K562 (cell line): ENCODE measurements around the gene SLC12A6. TPM values are rescaled to one million over a fixed set of nuclear protein-coding genes. Genes with fewer than 3 reads are reported as not detected.

ENCODE experiments used
- ATAC-seq: fragments of 200-7000 bp; cut with Tn5 transposase; 3 replicates; pipeline ENCODE4 v1.9.1; 2020; ENCODE audit warnings: moderate library complexity
- BruUV-seq: library from RNA; stranded (reverse); fragments of 400-500 nt; replicated peaks from 2 replicates; lab custom pipeline; 2021; lab: Mats Ljungman, UMichigan
- CTCF ChIA-PET: fragments of 300-600 bp; formaldehyde crosslinking; extraction: SDS; loops from one replicate; lab custom pipeline; 2021; ENCODE audit warnings: low intra/inter-chr PET ratio; lab: Yijun Ruan, JAX
- POLR2A ChIA-PET: fragments of 300-600, 350-650 bp; sonication (Branson Sonifier 250); formaldehyde crosslinking; extraction: SDS; loops from one replicate; lab custom pipeline; 2021; ENCODE audit warnings: antibody characterized with exemption, inconsistent platforms; lab: Yijun Ruan, JAX
- DNase-seq, 4 experiments: peaks; one replicate each; pipeline versions ENCODE4 v3.0.0 to v3.0.0-alpha.2; 2011 to 2018; ENCODE audit warnings: low spot score in 3 of 4, mixed read lengths in 3 of 4; ENCODE audit errors: extremely low read depth in 1 of 4
- FAIRE-seq: peaks from 2 replicates; lab custom pipeline; 2011; peaks lifted over from hg19 to GRCh38; lab: Jason Lieb, UNC
- H2AFZ ChIP-seq: 2 replicates; pipeline ENCODE4 v1.6.0; 2011; ENCODE audit warnings: low read depth, low read length, control low read depth, inconsistent platforms
- H3K27ac ChIP-seq: fragments of 200-600 bp; 3 replicates; pipeline ENCODE4 v1.8.0; 2011; ENCODE audit warnings: low read depth, mild to moderate bottlenecking, control low read depth, inconsistent platforms, low read length, moderate library complexity, mixed read lengths; ENCODE audit errors: extremely low read depth
- H3K27me3 ChIP-seq, 2 experiments: fragments of 300-600 bp in 1 of 2; 2 replicates in 1 of 2; 3 replicates in 1 of 2; pipeline versions ENCODE4 v1.6.0 to v1.8.0; 2011; ENCODE audit warnings: inconsistent platforms in 2 of 2, low read length in 2 of 2, mild to moderate bottlenecking in 1 of 2, mixed read lengths in 1 of 2, moderate library complexity in 1 of 2; ENCODE audit not compliant: control insufficient read depth in 2 of 2, insufficient read depth in 2 of 2
- H3K36me3 ChIP-seq: fragments of 300-600 bp; 3 replicates; pipeline ENCODE4 v1.8.0; 2011; ENCODE audit warnings: mild to moderate bottlenecking, low read length, inconsistent platforms; ENCODE audit not compliant: control insufficient read depth, insufficient read depth
- H3K4me1 ChIP-seq, 2 experiments: fragments of 200-600 bp in 1 of 2; replicated peaks in 1 of 2; 2 replicates in 1 of 2; 3 replicates in 1 of 2; pipeline versions ENCODE4 v1.5.1 to v1.8.0; 2011; ENCODE audit warnings: inconsistent platforms in 2 of 2, low read length in 2 of 2, mild to moderate bottlenecking in 1 of 2, mixed read lengths in 1 of 2, moderate library complexity in 1 of 2; ENCODE audit not compliant: control insufficient read depth in 2 of 2, insufficient read depth in 2 of 2
- H3K4me2 ChIP-seq: 2 replicates; pipeline ENCODE4 v1.6.1; 2011; ENCODE audit warnings: low read length, control low read depth, inconsistent platforms, mixed read lengths; ENCODE audit not compliant: insufficient read depth
- H3K4me3 ChIP-seq: fragments of 200-600 bp; sonication (generic), shearing (Covaris generic); 2 replicates; pipeline ENCODE4 v1.5.1; 2016; ENCODE audit warnings: control low read depth, inconsistent platforms
- H3K79me2 ChIP-seq: fragments of 200-600 bp; 3 replicates; pipeline ENCODE4 v1.8.0; 2011; ENCODE audit warnings: low read length, inconsistent platforms; ENCODE audit not compliant: control insufficient read depth, insufficient read depth
- H3K9ac ChIP-seq, 2 experiments: 2 replicates each; pipeline versions ENCODE4 v1.6.0 to v1.6.1; 2011; ENCODE audit warnings: low read depth in 2 of 2, low read length in 2 of 2, control low read depth in 1 of 2, inconsistent platforms in 1 of 2, mild to moderate bottlenecking in 1 of 2, mixed read lengths in 1 of 2; ENCODE audit not compliant: insufficient read depth in 1 of 2
- H3K9me1 ChIP-seq: one replicate; pipeline ENCODE4 v1.6.0; 2011; ENCODE audit warnings: inconsistent platforms, mild to moderate bottlenecking, low read length, moderate library complexity; ENCODE audit not compliant: control insufficient read depth, insufficient read depth
- H3K9me3 ChIP-seq: replicated peaks from 2 replicates; pipeline ENCODE4 v1.5.1; 2011; ENCODE audit warnings: low read depth, low read length, inconsistent platforms; ENCODE audit not compliant: control insufficient read depth, insufficient read depth
- H4K20me1 ChIP-seq: replicated peaks from 2 replicates; pipeline ENCODE4 v1.6.1; 2011; ENCODE audit warnings: low read length, inconsistent platforms, mixed read lengths; ENCODE audit not compliant: control insufficient read depth, insufficient read depth
- ATF3 ChIP-seq, 2 experiments: fragments of 450-650 bp in 1 of 2; sonication (generic) in 1 of 2; formaldehyde crosslinking in 1 of 2; IDR thresholded peaks in 1 of 2; conservative IDR thresholded peaks in 1 of 2; 2 replicates each; pipeline versions ENCODE4 v1.6.1 to v1.8.1; 2016 to 2023; ENCODE audit warnings: mild to moderate bottlenecking in 2 of 2, moderate library complexity in 2 of 2, inconsistent platforms in 1 of 2, missing genetic modification reagents in 1 of 2
- C11orf30 ChIP-seq: fragments of 450-650 bp; IDR thresholded peaks from 2 replicates; pipeline ENCODE4 v1.6.1; 2016; ENCODE audit warnings: low read depth, mild to moderate bottlenecking
- DPF2 ChIP-seq: fragments of 450-650 bp; IDR thresholded peaks from 2 replicates; pipeline ENCODE4 v1.6.1; 2016
- MNT ChIP-seq, 2 experiments: fragments of 450-650 bp; conservative IDR thresholded peaks; 2 replicates each; pipeline ENCODE4 v1.6.1; 2017; ENCODE audit warnings: mild to moderate bottlenecking in 2 of 2, moderate library complexity in 2 of 2
- NFIX ChIP-seq: fragments of 250-450 bp; sonication (Bioruptor Pico); IDR thresholded peaks from 2 replicates; pipeline ENCODE4 v1.4.0; 2020; ENCODE audit warnings: low read depth, mild to moderate bottlenecking, moderate library complexity
- WGBS: fragments of 100-300 bp; shearing (Covaris generic); methylation state at CpG from one replicate; pipeline ENCODE4 v1.1.6; 2016; ENCODE audit warnings: low coverage, mixed read lengths; ENCODE audit not compliant: insufficient coverage; ENCODE audit errors: missing lambda C conversion rate; 5-methylcytosine and 5-hydroxymethylcytosine counted together
- in situ Hi-C: fragments of 300-500 bp; cut with MboI; formaldehyde crosslinking; loops from 4 replicates; pipeline ENCODE4 v1.15.0; 2018; ENCODE audit warnings: inconsistent platforms, mixed read lengths
- intact Hi-C: fragments of 100-400 bp; cut with micrococcal nuclease; formaldehyde crosslinking; loops from 2 replicates; pipeline ENCODE4 v1.14.2; 2022
- polyA plus RNA-seq, 8 experiments: library from polyadenylated mRNA; depleted of rRNA in 4 of 8; stranded (reverse) in 5 of 8; unstranded in 3 of 8; fragments of >200 nt; fragmentation: Nextera tagmentation in 2 of 8; fragmentation: Illumina TruSeq in 1 of 8; extraction: Ambion mirVana in 2 of 8; extraction: Trizol in 1 of 8; gene quantifications; 2 replicates each; pipeline versions ENCODE4 v1.2.1 to v1.2.3, GENCODE V29; 2011 to 2014; ENCODE audit warnings: inconsistent platforms in 1 of 8, missing spikeins in 1 of 8
- total RNA-seq, 7 experiments: library from RNA; depleted of rRNA in 6 of 7; stranded (reverse); fragments of >200 nt in 6 of 7; fragmentation: Illumina TruSeq in 2 of 7; extraction: Trizol in 2 of 7; gene quantifications; 2 replicates each; pipeline versions ENCODE4 v1.2.1 to v1.2.3, GENCODE V29; 2011 to 2021; ENCODE audit warnings: low replicate concordance in 1 of 7
- TF ChIP-seq, protein P1 (sequence below): sonication (generic); formaldehyde crosslinking; IDR thresholded peaks from 2 replicates; pipeline ENCODE4 v1.8.1; 2023; ENCODE audit warnings: mild to moderate bottlenecking, missing genetic modification reagents

Gene SLC12A6
- total and polyA plus RNA-seq, 9 of the 15 experiments (the other 6 are each of a cell fraction or from before 2014, with no cell fraction given), result 1.4 to 16.4 (median 6.7) TPM

DNA sequence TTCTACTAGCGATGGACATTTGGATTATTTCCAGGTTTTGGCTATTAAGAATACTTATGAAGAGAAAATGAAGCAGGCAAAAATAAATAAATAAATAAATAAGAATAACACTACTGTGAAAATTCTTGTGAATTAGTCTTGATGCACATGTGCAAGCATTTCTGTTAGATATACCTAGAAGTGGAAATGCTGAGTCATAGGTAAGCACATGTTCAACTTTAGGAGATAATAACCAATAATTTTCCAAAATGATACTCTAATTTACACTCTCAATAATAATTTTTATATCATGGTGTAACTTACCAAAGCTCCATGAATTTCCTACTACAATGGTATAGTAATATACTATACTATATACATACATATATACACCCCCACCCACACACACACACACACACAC lies 89.4 kb downstream of the SLC12A6 start:
- H3K27me3 ChIP-seq, result no peaks in the 10 kb centered on the region
- ATAC-seq (peak; percentile 48; the same call in 2 of the 3 replicates), FAIRE-seq (no peak), DNase-seq (peak in 1 of 4 experiments; percentile 27)
- POLR2A ChIA-PET, result no interaction called here
- no peak overlapping the region for H3K4me2 ChIP-seq
- 90% methylated on average over 1 of the region's 1 CpG for WGBS
- H3K4me3 ChIP-seq, result no peak overlapping the region
- no peaks in the 10 kb centered on the region for H3K79me2 ChIP-seq
- no TSS peak for BruUV-seq
- CTCF ChIA-PET, result no interaction called here
- intact Hi-C loops, result no loop called here
- H4K20me1 ChIP-seq, result no peaks in the 10 kb centered on the region
- peak overlapping the region; percentile 5; the same call in 2 of the 3 replicates for H3K27ac ChIP-seq
- peak overlapping the region; percentile 78 for H2AFZ ChIP-seq
- no peak overlapping the region; a peak in 1 of 4 replicates for H3K9ac ChIP-seq
- H3K36me3 ChIP-seq, result peaks cover 4% of the 10 kb centered on the region
- H3K9me1 ChIP-seq, result no peaks in the 10 kb centered on the region
- peaks cover 0 to 16% of the 10 kb centered on the region in 2 experiments; a peak in 3 of 5 replicates for H3K4me1 ChIP-seq
- in situ Hi-C loops, result no loop called here
- no peaks in the 10 kb centered on the region for H3K9me3 ChIP-seq
- TF ChIP-seq MNT (conservative IDR thresholded peaks at IDR 0.05) (peak in 1 of 2 experiments; percentile 35; a peak in 1 of 4 replicates), NFIX (CRISPR knock-in tag) (no peak), C11orf30 (peak; percentile 91), ATF3 (IDR thresholded peaks at IDR 0.05) (peak; percentile 14; the same call in 1 of the 2 replicates), ATF3 (CRISPR knock-in tag; conservative IDR thresholded peaks at IDR 0.05) (no peak), DPF2 (no peak)
- TF ChIP-seq, protein P1, sequence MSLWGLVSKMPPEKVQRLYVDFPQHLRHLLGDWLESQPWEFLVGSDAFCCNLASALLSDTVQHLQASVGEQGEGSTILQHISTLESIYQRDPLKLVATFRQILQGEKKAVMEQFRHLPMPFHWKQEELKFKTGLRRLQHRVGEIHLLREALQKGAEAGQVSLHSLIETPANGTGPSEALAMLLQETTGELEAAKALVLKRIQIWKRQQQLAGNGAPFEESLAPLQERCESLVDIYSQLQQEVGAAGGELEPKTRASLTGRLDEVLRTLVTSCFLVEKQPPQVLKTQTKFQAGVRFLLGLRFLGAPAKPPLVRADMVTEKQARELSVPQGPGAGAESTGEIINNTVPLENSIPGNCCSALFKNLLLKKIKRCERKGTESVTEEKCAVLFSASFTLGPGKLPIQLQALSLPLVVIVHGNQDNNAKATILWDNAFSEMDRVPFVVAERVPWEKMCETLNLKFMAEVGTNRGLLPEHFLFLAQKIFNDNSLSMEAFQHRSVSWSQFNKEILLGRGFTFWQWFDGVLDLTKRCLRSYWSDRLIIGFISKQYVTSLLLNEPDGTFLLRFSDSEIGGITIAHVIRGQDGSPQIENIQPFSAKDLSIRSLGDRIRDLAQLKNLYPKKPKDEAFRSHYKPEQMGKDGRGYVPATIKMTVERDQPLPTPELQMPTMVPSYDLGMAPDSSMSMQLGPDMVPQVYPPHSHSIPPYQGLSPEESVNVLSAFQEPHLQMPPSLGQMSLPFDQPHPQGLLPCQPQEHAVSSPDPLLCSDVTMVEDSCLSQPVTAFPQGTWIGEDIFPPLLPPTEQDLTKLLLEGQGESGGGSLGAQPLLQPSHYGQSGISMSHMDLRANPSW (CRISPR knock-in tag), result no peak
